GM21529 (cell line): ENCODE measurements around the gene SLC25A21.
"Not testable (repeated sequence)": the region's sequence is repeated elsewhere in the genome, so short reads cannot be mapped to it uniquely, and the experiment has no call there.

ENCODE experiments used
- ATAC-seq: cut with Tn5 transposase; IDR thresholded peaks from one replicate; pipeline ENCODE4 v1.9.1; 2021; ENCODE audit not compliant: unreplicated experiment

SLC25A21 gene

DNA sequence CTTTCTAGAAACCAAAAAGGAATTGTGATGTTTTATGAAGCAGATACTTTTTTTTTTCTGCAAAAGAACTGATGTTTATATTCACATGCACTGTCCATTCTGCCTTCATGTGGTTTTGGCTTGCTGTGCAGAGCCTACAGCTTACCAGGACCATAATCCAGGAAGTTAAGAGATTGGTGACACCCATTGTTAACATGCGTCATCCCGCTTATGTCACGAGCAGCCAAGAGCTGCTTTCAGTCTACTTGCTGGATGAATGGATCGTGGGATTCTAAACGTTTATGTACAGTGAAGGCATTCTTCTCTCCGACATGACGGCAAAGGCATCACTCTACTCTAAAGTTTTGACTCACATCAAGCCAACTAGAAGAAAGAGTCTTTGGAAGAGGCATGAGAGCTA, 434.1 kb downstream of the SLC25A21 start:
- ATAC-seq = no peak

DNA sequence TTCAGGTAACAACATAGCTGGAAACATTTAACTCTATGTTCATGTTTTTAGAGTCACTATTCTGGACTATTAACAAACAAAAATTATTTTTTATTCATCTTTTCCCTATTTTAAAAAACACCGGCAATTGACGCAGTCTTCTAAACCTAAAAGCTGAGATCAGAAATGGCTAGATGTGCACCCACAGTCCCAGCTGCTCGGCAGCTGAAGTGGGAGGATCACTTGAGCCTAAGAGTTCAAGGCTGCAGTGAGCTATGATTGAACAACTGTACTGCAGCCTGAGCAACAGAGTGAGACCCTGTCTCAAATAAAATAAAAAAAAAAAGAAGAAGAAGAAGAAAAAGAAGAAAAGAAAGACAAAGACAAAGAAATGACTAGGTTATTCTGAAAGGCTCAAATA, 446.3 kb downstream of the SLC25A21 start:
- ATAC-seq = no peak

DNA sequence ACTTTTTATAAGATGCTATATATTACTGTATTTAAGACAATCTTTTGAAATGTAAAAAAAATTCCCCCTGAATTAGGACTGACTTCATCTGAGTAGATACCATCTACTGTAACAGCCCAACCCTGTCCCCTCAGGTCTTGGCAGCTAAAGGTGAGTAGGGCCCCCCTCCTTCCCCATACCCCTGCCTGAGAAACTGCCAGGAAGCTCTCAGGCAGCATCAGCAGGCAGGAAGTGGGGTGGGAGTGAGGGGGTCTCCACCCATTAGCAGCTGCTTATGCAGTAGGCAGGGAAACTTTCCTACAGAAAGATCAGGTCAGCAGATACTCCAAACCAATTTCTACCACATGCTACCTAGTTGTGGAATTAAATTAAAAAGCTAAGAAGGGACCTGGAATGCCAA, 448.2 kb downstream of the SLC25A21 start:
- ATAC-seq = no peak

DNA sequence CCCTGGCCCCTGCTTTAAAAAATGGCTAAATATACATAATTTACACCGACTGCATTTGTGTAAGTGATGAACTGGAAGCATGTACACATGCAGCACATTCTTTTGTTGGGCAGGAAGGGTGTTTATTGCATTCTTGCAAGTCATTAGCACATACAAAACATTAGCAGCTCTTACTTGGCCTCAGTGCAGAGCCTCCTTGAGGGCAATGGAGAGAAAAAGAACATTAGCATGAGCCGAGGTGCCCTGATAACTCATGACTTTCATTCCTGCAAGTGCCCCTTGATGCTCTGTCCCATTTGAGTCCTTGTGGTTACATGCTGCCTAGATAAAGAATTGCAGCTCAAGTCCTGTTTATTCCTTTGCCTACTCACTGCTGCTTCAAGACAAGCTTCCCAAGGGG, 448.9 kb downstream of the SLC25A21 start:
- no peak for ATAC-seq

DNA sequence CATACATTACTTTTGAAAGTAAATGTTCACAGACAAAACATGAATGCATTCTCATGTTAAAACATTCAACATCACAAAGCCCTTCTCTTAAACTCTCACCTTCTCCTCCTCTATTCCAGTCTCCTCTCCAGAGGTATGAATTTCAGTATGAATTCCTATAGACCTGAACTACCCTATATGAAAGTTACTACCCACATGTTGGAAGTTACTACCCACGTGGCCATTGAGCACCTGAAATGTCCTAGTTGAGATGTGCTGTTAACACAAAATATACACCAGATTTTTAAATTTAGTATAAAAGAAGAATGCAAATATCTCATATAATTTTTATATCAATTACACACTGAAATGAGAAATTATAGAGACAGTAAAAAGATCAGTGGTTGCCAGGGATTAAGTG, 450.5 kb downstream of the SLC25A21 start:
- ATAC-seq = no peak

DNA sequence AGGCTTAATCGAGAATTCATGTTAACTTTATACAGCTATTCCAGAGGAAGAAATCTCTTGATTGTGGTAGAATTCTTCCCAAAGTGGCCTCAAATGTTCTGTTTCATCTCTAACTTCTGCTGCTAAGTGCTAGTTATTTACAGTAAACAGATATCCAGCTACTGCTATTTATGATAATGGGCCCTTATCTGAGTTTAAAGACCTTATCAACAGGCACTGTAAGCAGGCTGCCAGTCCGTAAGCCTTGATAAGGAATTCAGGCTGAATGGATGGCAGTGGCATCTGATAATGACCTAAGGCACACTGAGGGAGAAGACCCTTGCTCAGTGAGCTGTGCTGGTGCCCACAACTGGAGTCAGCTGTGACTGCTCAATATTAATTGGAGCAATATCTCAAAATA, 451.7 kb downstream of the SLC25A21 start:
- no peak for ATAC-seq

DNA sequence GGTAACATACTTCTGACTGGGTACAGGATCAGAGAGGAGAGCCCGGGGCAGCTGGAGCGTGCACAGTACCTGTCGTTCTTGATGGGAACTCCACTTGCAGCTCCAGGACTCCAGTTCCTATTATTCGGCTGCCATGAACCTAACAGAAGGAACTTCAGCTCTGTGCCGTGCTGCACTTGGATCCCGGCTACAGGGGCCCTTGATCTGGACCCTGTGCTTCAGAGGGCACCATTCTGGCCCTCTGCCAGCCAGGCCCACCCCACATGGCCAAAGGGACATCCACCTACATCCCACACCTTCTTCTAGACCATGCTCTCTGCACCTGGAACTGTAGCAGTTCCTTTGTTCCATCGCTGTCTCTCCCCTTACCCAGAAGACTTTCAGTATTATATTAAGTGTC, 452.6 kb downstream of the SLC25A21 start:
- no peak for ATAC-seq

DNA sequence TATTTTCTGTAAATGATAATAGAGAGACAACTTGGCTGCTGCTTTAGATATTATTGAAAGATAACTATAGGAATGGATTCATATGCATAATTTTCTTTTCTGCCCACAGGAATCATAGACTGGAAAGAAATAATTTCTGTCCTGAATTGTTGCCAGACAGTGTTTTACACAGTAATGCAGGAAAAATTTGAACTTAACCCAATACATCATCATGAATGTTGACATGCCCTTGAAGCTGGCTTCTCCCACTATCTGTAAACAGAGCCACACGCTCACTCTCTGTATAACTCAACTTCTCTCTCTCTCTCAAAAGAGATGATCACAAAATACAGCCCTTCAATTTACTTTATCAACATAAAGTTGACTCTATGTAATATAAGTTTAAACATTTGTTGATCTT, 454.2 kb downstream of the SLC25A21 start:
- no peak for ATAC-seq

DNA sequence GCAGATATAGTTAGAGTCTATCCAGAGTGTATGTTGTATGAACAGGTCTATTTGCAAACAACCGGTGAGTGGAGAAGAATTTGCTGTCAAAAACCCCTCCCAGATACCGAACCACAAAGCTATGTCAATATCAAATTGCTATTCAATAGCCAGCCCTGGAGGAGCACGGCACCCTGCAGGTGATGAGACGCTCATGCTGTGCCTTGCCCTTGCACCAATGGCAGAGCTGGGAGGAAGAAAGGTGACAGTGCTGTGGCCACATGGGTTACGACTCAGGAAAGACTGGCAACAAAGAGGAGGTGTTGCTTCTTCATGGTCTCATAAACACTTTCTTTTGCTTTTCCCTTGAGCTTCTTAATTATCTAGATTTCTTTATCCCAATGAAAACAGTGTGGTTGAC, 455.0 kb downstream of the SLC25A21 start:
- ATAC-seq = no peak

DNA sequence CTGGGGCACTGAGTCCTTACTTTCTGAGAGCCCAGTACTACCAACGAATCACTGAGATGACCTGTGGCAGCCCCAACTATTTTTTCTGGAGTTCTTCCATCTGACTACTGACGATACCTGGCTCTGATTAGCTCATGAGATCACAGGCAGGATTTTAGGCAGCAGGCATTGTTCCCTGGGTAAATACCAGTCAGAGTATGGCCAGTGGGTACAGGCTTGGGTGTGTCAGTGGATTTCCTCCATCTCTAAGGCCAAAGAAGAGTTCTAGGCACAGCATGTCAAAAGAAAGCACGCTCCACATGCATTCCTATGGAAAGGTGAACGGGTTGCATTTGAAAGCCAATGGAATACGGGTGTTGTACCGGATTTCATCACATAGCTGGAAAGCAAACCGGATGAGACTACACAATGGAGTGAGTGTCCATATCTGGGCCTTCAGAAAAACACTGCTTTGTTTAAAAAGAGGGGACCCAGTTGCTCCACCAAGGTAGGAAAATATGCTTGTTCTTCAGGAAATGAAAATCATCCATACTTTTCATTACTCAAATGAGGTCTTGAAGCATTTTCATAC, 455.7 kb downstream of the SLC25A21 start:
- ATAC-seq = no peak

DNA sequence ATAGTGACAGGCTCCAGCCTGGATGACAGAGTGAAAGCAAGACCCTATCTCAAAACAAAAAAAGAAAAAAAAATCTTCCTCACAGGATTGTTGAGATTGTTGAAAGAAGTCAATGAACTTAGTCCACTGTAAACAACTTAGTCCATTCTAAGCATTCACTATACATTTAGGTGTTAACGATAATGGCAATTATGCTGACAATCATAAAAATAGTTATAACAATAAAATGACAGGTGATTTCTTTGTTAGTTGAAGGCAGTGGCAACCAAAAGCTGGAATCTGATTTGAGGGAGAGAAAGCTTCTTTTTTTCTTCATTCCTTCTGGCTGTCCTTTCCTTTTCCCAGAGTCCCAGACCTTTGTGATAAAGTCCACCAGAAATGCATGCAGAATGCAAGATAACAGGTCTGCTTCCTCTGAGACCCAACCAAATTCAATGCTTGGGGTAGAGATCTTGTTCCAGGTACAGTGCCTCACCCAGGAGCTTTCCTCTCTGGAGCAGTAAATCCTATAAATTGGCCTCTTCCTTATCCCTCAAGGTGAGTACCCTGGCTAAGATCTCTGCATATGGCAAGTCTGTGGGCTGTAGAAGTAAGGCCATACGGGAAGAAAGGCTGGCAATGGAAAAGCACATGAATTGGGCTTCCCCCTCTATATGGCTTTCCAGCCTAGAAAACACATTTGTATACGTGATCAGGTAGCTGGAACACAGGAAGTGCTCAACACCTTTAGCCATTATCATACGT, 458.3 kb downstream of the SLC25A21 start:
- no peak for ATAC-seq

DNA sequence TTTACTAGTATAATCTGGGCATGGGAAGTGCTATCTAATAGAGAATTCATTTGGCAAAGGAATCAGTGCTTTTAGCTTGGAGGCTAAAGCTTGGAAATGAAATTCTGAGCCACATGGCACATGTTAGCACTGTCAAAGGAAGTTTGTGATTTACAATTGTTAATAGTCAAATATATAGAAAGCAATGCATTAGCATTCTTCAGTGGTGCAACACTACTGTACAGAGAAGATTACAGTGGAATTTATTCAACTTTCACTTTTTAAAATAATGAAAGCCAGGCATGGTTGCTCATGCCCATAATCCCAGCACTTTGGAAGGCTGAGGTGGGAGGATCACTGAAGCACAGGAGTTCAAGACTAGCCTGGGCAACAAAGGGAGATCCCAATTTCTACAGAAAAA, 464.8 kb downstream of the SLC25A21 start:
- no peak for ATAC-seq

DNA sequence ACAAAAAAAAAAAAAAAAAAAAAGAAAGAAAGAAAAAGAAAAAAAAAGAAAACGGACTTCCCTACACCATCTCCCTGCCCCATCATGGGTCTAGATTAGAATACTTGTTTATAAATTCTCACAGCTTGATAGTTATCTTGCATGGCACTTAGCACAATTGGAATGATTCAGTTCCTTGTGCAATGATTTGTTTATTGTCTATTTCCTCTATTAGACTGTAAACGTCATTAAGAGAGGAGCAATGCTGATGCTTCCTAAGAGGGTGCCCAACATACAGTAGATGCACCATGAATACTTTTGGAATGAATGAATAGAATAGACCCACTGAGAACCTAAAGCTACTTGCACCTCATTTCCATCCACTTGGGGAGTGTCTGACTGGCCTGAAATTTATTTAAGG, 469.9 kb downstream of the SLC25A21 start:
- no peak for ATAC-seq

DNA sequence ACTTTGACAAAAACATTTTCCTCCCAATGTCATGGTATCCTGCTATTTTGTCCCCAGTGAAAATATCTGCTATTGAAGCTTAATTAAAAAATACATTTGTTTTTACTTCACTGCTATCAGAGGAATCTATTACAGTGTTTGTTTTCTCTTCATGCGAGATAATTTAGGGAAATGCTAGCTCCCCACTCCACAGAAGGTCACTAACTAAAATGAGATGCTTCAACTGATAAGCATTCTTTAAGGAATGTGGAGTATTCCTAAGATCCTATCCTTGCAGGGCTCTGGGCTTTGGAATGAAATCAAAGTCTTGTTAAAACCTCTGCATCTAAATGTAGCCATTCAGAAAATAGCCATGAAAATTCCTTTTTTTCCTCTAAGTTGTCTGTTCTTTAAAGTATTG, 471.3 kb downstream of the SLC25A21 start:
- no peak for ATAC-seq

DNA sequence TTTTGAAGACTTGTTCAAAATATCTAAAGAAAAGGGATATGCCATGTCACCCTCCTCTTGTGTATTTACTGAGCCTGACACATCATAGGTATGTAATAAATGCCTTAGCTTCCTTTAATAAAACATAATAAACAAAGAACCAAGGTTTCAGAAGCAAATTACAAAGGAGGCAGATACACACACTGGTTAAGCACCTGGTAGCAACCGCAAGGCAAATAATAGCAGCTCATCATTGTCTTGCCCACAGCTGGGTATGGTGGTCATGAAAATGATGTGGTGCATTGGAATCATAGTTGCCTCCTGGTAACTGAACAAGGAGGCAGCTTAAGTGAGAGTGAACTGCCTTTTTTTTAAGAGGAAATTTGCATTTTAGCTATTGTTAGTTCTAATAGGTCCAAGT, 471.8 kb downstream of the SLC25A21 start:
- no peak for ATAC-seq

DNA sequence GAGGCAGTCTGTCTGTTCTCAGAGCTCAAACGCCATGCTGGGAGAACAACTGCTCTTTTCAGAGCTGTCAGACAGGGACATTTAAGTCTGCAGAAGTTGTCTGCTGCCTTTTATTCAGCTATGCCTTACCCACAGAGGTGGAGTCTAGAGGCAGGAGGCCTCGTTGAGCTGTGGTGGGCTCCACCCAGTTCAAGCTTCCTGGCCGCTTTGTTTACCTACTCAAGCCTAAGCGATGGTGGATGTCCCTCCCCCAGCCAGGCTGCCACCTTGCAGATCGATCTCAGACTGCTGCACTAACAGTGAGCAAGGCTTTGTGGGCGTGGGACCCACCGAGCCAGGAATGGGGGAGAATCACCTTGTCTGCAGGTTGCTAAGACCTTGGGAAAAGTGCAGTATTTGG, 473.0 kb downstream of the SLC25A21 start:
- ATAC-seq = not testable (repeated sequence)

DNA sequence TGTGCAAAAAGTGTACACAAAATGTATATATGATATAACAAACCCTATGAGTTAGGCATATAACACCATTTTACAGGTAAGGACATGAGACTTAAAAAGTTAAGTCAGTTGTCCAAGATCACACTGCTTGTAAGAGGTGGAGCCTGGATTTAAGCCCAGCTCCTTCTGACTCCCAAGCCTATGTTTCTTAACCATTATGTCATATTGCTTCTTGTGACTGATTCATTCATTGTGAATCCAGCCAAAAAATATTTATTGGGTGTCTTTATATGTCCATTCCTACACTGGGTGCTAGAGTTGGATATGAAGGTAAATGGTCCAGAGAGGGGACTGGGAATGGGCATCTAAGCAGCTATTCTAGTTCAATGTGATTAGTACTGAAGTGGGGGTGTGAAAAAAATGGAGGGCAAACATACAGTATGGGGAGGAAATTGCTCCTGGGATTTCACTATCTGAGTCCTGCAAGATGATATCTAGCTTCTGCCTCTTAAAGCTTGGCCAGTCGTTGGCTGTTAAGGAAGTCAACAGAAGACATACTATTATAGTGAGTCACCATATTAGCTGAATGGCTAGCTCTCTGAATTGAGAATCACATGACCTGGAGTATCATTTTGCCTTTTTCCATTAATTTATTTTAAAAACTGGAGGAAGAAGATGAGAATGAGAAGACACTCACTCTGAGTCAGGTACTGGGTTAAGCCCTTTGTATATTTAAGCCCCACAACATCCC, 481.9 kb downstream of the SLC25A21 start:
- ATAC-seq = no peak

DNA sequence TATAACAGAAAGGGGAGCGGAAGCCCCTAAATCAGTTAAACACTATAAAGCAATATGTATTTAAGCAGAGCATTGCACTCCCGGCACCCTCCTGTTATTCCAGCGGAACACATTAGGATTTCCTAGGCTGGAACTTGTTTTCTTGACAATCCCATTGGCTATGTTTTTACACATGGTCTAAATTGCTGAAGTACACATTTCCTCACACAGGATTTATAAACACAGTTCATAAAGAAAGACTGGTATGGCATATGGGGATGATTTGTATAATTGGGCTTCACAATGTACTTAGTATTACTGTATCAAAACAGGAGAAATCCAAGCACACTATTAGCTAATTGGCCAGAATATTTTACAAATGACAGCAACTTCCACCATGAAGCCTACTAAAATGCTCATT, 487.5 kb downstream of the SLC25A21 start:
- no peak for ATAC-seq

DNA sequence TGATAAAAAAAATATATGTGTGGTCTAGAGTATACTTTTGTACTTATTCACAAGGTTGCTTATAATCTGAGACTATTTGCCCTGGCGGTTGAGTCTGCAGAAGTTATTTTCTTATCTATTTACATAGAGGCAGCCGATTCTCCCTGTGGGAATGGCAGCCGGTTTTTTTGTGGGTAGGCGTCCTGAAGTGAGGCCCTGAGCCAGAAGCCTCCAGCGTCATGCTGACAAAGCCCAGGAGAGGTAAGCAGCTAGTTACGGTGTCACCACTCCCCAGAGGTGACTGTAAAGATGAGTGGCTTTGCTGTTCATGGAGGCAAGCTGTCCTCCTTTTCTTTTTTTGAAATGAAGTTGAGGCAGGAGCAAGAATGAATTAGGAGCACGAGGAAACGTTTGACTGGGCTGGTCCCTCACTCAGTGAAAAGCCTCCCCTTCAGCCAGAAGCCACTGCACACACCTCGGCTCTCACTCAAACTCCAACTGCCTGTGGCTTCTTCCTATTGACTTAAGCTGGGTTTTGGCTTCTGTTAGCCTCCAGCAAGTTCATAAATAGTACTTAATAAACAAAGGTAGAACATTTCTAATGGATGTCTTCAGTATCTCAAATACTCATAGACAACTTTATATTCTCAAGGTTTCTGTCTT, 489.2 kb downstream of the SLC25A21 start:
- ATAC-seq = no peak

DNA sequence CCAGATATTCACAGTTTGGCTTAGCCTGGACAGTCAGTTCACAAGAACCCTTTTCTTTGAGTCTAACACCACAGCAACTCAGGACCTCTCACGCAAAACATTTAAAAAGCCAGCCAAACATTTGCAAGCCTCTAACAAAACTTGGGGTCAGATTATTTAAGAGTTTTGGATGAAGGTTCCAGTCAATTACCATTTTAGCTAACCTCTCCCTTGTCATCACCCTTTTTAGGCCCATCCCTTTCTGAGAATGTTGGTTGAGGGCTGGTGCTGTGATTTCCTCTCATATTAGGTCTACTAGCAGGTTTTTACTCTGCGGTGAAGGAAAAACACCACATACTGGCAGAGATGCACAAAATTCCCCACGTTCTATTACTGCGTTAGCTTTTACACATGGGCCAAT, 490.1 kb downstream of the SLC25A21 start:
- ATAC-seq = no peak

DNA sequence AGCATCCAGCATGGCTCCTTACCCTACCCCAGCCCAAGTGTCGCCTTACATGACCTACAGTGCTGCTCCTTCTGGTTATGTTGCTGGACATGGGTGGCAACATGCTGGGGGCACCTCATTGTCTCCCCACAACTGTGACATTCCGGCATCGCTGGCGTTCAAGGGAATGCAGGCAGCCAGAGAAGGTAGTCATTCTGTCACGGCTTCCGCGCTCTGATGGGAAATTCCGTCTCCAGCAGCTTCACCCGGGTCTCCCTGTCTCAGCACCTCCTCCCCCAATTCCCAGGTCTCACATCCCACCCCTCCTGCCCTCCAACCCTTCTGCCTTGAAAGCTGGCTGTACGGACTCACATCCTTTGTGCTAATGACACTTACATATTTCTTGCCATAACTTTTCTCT, 496.2 kb downstream of the SLC25A21 start:
- no peak for ATAC-seq

DNA sequence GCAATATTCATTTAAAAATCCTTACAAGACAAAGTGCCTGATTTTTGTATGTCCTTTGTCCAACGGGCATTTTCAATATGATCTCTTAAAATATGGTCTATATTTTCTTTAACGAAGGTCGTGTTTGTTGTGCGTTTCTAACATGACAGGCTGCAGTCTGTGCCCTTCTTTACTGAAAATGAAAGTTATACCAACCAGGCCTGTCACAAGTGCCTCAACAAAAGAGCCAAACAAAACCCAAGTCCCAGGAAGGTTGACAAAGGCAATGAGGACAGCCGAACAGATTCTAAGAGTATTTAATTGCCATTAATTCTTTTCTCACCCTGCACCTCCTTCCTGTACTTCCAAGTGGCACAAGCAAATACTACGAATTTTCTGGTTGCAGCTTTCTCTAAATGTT, 496.8 kb downstream of the SLC25A21 start:
- ATAC-seq = no peak
